GF-D8 (cell line): ENCODE data around the gene ESYT2.

Source experiments
- DNase-seq: peaks from one replicate; lab custom pipeline; 2025; lab: John Stamatoyannopoulos, UW

Gene ESYT2

DNA sequence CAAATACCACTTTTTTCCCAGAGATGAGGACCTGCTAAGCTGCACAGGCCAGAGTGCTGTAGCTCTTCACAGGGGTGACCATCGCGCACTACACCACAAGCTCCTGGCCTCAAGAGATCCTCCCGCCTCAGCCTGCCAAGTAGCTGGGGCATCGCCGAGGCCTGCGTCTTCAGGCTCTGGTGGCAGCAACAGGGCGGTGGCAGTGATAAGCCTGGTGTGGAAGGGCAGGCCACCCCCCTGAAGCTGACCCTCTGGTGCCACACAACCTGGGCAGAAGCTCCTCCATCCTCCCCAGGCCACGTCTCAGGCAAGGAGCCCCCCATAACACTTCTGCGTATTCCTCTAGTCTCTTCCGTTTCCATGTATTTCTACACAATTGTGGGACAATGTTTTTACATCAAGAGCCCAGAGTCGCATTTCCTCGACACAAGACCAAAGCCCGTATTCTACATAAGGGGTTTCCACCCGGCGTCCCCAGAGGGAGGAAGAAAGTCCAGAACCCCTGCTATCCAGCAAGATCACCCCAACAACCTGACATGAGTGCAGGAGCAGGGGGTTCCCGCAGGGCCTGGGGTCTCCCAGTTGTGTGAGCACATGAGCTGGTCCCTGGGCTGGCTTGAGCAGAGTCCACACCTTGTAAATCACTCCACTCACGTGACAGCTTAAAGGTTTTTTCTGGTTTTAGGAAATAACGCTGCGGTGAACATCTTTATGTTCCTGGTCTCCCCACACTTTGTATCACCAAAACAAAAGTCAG, 87.1 kb downstream of the ESYT2 start:
- DNase-seq, result no peak

GRCh38 chr7:158741294-158741666, 88.0 kb downstream of the ESYT2 start:
- DNase-seq, result no peak

DNA sequence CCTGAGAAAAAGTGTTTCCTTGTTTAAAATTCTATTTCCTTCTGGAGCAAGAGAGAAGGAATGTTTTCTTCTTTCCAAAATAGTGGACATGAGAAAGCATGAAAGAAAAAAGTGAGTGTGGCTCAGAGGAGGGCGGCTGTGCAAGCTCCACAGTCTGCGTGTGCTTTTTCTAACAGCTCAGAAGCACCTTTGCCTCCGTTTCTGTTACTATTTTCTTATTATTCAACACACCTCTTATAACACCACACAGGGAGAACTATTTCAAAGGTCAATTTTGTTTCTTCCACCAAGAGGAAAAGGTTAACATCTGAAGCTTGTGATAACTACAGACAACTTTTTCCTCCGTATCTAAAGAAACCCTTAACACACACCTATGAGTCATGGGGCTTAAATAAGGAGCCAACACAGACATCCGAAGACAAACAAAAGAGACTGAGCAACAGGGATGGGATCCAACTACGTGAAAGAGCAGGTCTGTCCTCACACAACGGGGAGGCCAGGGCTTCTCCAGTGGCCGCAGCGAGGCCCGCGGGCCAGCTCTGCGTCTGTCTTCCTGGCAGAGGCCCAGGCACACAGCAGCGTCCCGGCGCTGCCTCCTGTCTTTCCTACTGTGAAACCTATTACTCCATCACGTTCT, 88.5 kb downstream of the ESYT2 start:
- DNase-seq, result no peak

DNA sequence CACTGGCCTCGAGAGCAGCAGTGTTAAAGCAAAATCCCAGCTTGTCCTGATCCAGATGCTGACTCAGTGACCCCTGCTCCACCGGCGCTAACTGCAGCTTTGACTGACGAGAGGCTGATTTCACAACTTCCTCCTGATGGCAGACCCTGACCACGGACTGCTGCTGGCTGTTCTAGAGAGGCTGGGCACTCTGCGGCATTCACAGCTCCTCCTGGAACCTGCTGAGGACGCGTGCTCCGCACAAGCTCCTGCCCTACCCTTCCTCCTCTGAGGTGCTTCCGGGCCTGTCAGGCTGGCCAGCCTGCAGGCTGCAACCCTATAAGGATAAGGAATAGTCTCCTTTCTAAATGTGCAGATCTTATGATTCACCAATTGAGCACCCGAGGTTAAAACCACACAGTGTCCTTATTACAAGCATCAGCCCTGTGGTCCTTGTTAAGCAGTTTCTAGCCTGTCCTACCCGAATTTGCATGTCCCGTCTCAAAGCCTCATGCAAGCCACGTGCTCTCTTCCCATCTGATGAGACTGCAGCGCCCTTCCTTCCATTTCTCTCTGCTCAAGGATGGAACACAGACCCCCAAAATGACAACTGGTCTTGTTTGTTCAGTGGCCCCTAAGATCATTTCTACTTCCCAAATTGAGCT, 89.2 kb downstream of the ESYT2 start:
- DNase-seq, result peak; percentile 96

DNA sequence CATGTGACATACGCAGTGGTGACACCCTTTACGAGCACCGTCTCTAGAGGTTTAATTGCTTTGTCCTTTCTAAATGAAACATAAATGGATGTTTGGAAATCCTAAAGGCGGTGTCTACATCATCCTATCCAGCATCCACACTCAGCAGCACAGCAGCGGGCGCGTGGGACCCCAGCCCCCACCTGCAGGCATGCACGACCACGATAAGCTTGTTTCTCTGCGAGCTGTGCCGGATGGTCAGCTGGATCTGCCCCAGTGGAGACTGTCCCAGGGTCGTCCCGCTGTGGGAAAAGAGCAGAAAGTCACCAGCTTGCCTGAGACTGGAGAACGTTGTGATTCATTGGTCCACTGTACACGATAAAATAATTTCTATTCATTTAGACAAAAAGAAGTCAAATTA, 90.5 kb downstream of the ESYT2 start:
- DNase-seq, result no peak

DNA sequence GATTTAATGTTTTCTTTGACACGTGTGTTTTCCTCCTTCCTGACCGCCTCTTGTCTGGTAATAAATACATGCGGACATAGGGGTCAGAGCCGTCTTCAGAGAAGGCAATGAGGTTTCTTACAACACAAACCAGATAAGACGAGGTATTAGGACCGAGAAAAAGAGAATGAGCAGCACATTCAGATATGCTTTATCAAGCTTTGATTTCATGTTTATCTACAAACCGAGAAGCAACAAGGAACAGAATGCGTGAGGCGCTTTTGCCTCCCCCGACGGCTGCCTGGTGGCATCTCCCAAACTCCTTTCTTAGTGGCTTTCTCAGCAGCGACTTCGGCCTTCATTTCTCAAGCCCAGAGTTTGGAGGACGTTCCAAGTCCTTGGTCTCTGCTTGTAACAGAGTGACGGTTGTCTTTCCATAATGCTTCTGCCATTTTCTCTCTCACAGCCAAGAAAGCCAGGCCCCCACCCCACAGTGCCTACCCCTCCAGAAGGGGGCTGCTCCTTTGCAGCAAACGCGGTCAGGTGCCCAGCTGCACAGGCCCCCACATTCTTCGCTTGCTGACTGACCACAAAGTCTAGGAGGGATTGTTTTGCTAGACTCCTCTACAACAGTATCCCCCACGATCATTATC, 92.1 kb downstream of the ESYT2 start:
- DNase-seq, result no peak

DNA sequence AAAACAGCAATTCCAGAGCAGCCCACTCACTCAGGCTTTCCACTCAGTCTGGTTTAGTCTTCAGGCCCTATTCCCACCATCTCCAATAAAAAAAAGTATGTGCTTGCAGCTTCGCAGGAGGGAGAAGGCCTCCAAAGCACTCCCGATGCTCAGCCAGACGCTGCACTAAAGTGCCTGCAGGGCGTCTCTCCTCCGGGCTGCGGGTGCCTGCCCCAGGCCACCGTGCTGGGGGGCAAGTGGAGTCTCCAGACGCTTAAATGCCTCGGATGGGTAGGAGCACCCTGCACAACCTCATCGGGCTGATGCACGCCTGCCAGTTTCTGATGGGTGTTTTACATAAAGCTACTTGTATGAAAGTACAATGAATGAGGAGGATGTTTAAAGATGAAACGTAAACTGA, 93.4 kb downstream of the ESYT2 start:
- no peak for DNase-seq

- DNase-seq, result no peak
These were observed 94.4 kb downstream of the ESYT2 start for GRCh38 chr7:158734861-158735260.

DNA sequence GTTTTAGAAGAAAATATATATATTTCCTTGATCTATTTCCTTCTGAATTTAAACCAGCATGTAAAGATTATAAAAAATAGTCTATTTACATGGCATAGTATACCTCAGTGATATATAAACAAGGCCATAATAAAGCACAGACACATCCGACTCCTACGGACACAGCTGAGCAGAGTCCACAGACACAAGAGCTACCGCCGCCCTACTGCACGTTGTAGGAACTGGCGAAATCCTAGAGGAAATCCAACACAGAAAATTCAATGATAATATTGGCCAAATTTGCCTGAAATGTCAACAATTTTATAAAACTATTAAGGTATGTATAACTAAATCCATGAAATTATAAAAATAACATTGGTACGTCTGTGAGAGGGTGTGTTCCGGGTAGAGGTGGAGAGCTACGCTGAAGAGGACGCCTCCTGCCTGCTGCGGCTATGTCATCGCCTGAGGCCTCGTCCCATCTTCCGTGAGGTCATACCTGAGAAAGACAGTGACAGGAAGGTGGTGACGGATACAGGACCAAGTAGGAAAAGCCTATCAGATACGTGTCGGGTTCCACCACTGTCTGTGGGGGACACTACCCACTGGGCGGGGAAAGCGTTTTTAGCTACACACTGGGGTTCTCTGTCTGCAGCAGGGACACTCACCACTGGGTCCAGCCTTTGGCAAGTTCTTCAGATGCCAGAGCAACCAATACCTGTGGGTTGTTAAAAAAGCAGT, 95.4 kb downstream of the ESYT2 start:
- DNase-seq, result no peak

GRCh38 chr7:158733220-158733519, 96.1 kb downstream of the ESYT2 start:
- DNase-seq, result no peak

DNA sequence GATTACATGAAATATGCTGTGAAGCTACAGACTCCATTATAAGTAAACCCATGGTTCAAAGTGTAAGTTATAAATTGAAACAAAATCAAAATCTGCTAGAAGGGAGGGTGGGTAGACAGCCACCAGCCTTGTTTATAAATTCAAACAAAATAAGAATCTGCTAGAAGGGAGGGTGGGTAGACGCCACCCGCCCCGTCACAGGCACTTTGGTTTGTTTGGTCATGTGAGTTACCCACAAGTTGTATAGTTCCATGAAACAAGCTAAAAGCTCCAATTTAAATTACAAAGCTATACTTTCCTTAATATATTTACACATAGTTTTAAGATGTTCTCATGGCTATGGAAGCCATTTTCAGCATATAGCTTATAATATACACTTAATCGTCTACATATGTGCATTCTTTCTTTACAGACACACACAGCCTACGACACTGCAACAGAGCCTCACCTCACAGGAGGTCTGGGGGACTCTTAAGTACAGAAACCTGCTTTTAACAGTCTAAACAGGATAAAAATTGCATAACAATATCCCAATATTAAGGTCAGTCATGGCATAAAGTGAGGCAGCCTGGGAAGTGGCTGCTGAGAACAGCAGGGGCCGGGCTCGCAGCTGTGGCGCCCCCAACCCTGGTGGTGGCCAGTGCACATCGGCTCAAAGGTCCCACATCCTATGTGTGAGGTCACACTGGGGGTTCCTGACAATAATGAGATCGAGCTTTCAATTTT, 96.7 kb downstream of the ESYT2 start:
- no peak for DNase-seq

DNA sequence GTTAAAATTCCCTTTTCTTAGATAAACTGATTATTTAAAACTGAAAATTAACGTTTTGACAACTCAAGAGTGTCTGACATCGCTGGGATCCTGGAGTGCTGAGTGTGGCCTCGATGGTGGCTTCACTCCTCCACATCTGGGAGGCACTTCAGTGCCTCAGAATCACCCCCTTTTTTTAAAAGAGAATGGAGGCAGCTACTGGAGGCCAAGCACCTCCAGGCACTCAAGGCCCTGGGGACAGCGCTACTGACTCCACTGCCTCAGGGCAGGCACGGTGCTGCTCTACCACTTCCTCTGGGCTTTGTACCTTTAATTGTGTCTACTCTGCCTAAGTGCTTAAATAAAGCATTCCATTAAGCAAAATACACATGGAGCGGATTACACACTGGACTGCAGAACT, 97.5 kb downstream of the ESYT2 start:
- no peak for DNase-seq

- DNase-seq, result no peak
These were observed 98.6 kb downstream of the ESYT2 start for GRCh38 chr7:158730383-158731346.

DNA sequence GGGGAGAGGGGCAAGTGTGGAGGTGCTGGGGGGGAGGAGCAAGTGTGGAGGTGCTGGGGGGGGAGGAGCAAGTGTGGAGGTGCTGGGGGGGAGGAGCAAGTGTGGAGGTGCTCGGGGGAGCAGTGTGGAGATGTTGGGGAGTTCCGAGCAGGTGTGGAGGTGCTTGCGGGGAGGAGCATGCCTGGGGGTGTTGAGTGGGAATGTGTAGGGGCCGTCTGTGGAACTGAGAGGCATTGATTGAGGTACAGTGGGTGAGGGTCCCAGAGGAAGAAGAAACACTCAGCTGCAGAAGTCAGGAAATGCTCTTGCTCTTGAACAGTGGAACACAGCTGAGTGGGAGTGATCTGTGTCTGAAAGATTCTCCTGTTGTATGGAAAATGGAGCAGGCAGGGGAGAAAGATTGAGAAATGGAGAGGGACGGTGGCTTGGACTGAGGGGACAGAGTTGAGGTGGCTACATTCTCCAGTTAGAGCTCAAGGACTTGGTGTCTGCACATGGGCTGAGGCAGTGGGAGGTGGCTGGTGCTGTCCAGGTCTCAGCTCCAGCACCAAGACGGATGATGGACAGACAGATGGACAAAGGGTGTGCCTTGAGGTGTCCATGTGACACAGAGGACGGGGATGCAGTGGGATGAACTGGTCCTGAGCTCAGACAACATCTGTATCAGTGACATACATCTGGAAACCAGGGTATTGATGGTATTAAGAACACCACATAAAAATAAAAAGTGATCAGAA, 99.5 kb downstream of the ESYT2 start:
- no peak for DNase-seq

DNA sequence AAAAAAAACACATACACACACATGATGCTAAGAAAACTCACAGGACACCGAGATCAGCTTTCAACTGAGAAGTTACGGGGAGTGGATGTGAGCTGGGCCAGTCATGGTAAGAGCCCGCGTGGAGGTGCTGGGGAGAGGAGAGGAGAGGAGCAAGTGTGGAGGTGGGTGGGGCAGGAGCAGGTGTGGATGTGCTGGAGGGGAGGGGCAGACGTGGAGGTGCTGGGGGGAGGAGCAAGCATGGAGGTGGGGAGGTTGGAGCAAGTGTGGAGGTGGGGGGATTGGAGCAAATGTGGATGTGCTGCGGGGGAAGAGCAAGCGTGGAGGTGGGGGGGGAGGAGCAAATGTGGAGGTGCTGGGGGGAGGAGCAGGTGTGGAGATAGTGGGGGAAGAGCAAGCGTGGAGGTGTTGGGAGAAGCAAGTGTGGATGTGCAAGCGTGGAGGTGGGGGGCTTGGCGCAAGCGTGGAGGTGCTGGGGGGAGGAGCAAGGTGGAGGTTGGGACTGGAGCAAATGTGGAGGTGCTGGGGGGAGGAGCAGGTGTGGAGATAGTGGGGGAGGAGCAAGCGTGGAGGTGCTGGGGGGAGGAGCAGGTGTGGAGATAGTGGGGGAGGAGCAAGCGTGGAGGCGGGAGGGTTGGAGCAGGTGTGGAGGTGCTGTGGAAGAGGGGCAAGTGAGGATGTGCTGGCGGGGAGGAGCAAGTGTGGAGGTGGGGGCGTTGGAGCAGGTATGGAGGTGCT, 100.2 kb downstream of the ESYT2 start:
- DNase-seq, result no peak

DNA sequence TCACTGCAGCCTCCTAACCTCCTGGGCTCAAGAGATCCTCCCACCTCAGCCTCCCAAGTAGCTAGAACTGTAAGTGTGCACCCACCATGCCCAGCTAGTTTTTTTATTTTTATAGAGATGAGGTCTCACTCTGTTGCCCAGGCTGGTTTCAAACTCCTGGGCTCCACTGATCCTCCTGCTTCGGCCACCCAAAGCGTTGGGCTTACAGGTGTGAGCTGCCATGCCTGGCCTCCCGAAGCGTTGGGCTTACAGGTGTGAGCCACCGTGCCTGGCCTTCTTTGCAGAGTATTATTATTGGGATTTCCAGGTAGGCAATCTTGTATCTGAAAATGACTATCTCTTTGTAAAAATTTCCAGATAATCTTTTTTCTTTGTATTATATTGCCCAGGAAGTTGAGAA, 101.6 kb downstream of the ESYT2 start:
- DNase-seq, result no peak

- DNase-seq, result no peak
These were observed 103.0 kb downstream of the ESYT2 start for GRCh38 chr7:158726277-158726807.

DNA sequence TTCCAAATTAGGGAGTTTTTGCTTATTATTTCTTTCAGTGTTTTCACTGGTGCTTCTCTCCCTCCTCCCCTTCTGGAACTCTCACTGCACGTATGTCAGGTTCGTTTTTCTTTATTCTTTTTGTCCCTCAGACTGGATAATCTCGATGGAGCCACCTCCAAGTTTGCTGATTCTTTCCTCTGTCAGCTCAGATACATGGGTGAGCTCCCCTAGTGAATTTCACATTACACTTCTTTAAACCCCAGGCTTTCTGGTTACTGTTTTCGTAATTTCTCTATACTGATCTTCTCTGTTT, 103.9 kb downstream of the ESYT2 start:
- DNase-seq, result no peak
